Skeletal muscle cell (primary cell): ENCODE data around the gene ITGB7.
"Not testable (repeated sequence)": the region's sequence is repeated elsewhere in the genome, so short reads cannot be mapped to it uniquely, and the experiment has no call there.

Source experiments
- DNase-seq: peaks from one replicate; pipeline ENCODE4 v3.0.0-alpha.2; 2010; ENCODE audit warnings: low read depth
- H3K4me3 ChIP-seq: 2 replicates; pipeline ENCODE4 v1.5.1; 2011; ENCODE audit warnings: low read depth, mild to moderate bottlenecking, control low read depth, low read length, moderate library complexity

The ITGB7 gene

DNA sequence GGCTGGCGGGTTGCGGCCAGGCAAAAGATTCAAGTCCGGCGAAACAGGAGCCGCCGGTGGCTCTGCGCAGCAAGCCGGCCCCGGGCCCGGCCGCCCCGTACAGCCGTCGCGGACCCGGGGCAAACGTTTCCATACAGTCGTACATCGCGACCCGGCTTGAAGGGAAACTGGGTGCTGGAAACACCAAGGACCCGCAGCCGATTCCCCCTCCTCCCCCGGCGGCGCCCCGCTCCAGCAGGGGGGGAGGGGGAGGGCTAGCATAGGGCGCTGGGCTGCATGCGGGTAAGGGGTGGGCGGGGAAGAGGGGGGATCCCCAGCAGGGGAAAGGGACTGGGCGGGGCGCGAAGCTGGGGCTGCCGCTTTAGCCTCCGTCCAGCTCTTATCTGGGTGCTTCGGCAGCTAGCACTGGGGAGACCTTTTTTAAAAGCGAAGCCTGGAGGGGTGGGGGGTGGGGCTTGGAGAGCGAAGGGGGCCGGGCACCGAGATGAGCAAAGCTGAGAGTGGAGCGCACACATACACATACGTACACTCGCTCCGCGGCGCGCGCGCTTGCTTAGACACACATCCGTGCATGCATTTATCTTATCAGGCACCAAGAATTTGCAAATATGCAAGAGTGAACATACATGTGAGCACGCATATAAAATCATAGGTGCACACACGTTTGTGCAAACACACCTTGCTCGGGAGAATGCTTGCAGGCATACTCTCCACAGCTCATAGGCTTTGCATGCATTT, 13.1 kb upstream of the ITGB7 start:
- H3K4me3 ChIP-seq = peak overlapping the region; percentile 80
- peak; percentile 59 for DNase-seq

DNA sequence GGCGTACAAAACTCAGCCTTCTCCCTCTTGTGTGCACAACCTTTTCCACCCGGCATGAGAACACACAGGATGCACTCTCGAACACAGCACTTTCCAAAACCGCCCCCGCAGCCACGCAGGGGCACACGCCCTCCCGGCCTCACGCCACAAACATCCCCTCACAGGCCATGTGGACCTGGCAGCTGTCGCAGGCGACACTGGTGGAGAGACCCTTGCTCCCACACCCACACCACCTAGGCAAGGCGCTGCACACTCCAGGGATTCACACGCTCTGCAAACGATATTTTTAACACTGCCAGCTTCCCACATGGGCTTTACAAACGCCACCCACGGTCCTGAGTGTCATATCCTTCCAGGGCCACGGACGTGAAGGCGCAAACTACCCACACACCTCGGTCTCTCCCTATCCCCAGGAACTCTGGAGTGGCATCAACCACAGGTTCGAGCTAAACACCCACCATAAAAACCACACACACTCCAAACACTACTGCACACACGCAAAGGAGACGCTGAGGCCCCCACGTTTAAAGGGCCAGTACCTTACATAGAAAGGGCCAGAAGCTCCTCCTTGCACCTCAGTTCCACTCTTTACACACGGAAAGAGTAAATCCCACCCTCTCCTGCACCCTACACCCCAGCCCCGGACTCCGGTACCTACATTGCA, 12.4 kb upstream of the ITGB7 start:
- H3K4me3 ChIP-seq = peak overlapping the region; percentile 80
- no peak for DNase-seq

DNA sequence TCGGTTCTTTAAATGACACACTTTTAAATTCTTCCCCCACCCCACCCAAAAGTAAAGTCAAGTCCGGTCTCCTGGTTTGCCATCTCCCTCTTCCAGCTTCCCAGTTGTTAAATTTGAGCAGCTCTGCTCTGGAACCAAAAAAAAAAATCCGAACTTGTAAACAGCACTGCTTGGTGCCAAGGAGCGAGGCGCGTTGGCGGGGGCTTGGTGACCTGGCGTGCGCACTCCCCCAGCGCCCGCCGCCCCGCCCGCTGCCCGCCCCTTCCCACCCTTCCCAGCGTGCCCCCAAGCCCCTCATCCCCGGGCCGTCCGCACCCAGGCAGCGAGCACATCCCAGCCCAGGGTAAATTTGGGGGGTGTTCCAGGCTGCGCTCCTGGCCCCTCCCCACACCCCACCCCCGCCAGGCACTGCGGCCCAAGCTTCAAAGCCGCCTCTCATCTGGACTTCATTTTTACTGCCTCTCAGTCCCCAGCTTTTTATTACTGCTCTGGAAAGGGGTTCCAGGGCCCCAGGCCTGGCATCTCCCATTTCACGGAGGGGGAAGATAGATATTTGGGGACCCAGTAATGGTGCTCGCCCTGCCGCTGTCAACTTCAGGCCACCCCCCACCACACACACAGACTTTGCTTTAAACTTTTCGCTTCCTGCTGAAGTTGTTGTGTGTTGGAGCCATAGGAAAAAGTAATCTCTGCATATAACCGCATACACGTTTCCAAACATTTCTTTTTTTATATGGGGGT, 11.7 kb upstream of the ITGB7 start:
- no peak for DNase-seq
- peak overlapping the region; percentile 80 for H3K4me3 ChIP-seq

DNA sequence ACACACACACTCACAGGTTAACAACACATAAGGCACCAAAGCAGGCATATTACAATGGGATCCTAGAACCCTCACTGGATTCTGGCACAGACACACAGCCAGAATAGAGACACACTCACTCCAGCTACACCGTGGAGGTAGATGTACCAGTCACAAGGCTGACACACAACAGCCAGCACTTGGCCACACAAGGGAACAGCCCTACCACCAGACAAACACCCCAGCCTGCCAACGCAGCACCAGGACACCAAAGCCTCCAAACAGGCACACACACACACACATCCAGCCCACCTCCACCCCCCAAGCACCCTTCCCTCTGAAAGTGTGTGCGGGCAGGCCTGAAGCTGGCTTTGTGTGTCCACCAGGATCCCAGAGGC, 10.9 kb upstream of the ITGB7 start:
- H3K4me3 ChIP-seq = peak overlapping the region; percentile 80
- DNase-seq = no peak

DNA sequence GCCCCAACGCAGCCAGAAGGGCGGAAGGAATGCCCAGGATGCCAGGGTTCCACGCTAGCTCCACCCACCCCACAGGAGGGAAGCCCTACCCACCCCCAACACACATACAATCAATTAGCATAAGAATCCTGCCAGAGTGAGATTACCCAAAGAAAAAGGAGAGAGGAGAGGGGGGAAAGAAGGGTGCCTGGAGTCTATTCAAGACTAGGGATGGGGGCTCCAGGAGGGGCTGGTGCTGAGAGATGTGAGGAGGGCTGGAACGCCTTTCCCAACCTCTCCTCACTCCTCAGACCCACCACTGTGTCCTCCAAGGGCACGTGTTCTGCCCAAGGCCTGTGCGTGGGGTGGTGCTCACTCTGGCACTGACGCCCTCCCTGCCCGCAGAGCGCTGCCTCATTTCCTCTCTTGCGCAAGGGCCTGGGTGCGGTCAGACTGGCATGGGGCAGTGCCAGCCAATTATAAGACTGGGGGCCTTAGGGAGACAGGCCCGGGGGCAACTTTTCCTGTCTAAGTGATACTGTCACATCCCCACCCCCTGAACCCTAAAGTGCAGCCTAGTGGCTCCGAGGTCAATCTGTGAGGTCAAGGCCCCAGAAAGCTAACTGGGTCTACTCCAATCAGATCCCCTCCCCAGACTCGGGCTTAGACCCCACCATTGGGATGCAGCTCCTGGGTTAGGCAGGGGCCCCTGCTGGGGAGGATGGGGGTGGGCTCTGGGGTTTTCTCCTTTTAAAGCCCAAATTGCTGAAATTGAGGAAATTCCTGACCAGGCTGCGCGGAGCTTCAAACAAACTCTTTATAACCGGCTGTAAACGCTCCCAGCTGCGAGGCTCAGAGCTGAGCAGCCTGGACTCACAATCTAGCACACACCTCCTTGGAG, 10.2 kb upstream of the ITGB7 start:
- no peak for DNase-seq
- H3K4me3 ChIP-seq = peak overlapping the region; percentile 80

GRCh38 chr12:53215497-53215896, 8.4 kb upstream of the ITGB7 start:
- no peak overlapping the region for H3K4me3 ChIP-seq
- no peak for DNase-seq

DNA sequence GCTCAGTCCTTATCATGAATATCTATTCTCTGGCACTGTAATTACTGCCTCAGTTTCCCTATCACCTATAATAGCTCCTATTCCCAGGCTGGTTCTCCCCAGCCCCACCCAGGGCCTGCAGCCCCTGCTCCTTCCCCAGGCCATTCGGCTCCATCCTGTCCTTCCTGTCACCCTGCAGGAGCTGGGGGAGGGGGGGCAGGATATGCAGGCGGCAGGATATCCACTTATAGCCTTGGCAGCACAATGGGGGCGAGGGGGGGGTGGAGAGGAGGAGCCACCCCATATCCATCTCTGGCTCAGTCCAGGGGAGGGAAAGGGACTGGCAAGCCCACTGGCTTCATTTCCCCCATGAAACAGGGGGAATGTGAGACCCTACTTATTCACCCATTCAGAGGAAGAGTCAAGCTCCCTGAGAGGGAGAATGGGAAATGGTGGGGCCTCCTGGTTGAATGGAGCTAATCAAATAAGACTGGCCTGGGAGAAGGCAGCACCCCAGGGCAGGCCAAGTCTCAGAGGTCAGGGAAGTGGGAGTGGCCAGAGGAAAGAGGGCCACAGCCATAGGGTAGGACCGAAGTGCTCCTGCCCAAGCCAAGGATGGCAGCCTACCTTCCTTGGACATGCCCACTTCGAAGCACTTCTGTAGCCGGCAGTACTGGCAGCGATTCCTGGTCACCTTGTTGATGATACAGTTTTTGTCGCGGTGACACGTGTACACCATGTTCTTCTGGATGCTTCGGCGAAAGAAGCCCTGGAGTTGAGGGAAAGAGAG, 7.8 kb upstream of the ITGB7 start:
- DNase-seq = no peak
- H3K4me3 ChIP-seq = no peak overlapping the region

DNA sequence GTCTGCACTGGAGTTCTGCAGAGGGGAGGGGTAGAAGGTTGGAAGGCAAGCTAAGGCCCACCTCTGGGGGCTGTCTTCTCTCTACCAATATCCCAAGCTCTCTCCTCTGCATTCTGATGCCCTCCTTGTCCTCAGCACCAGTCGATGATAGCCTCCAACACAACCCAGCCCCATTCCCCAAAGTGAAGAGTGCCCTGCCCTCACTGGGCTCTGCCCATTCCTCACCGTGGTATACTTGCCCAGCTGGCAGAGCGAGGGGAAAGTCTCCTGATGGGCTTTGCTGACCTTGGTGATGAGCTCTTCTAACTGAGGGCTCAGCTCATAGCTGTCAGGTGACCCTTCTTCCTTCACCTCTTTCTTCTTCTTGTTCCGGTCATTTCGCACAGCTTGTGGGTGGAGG, 7.2 kb upstream of the ITGB7 start:
- DNase-seq = no peak

GRCh38 chr12:53213348-53213747, 6.3 kb upstream of the ITGB7 start:
- no peak overlapping the region for H3K4me3 ChIP-seq
- no peak for DNase-seq

More for the DNA sequence above, 7.2 kb upstream of the ITGB7 start:
- H3K4me3 ChIP-seq = no peak overlapping the region

DNA sequence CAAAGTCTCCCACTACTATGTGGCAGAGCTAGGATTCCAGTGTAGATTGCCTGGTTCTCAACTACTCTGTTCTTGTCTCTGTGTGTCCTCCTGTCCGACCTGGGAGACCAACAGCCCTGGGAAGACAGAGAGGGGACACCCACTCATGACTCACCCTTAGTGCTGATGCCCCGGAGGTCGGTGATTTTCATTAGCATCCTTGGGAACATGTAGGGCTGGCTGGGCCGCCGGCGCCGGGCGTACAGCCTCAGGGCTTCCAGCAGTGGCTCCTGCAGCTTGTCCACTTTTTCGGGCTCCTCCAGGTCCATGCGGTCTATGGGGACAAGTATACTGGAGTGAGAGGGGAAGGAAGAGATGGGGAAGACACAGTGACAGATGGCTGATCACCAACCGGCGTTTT, 5.9 kb upstream of the ITGB7 start:
- no peak overlapping the region for H3K4me3 ChIP-seq
- DNase-seq = no peak

- no peak overlapping the region for H3K4me3 ChIP-seq
- no peak for DNase-seq
Measured at GRCh38 chr12:53211476-53212381, 4.7 kb upstream of the ITGB7 start.

GRCh38 chr12:53210843-53211242, 3.8 kb upstream of the ITGB7 start:
- H3K4me3 ChIP-seq = no peak overlapping the region
- no peak for DNase-seq

DNA sequence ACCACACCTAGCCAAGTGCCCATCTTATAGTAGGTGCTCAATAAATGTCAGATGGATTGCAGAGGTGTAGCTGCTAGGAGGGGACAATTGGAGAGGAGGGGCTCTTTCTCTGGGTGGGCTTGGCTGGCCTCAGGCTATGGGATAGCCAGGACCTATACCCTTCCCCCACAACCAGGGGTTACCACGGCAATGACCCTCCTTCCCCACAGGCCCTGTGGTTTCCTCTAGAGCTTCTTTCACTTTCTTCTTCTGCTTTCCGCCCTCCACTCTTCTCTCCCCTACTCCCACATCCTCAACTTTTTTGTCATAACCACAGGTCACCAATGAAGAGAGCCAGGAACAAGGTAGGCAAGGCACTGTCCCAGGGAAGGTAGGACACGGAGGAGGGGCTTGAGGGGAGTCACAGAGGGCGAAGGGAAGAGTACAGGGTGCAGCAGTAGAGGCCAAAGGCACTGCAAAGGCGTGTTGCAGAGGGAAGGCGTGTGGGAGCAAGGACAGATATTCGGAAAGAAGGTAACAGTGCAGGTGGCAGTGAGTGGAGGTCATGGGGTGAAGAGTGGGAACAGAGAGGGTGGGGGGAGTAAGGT, 1.9 kb upstream of the ITGB7 start:
- no peak for DNase-seq
- no peak overlapping the region for H3K4me3 ChIP-seq

- no peak overlapping the region for H3K4me3 ChIP-seq
- DNase-seq = no peak
Measured at GRCh38 chr12:53208435-53208834, 1.4 kb upstream of the ITGB7 start.

GRCh38 chr12:53205747-53206419, 1.2 kb downstream of the ITGB7 start:
- no peak overlapping the region for H3K4me3 ChIP-seq
- peak; percentile 75 for DNase-seq

DNA sequence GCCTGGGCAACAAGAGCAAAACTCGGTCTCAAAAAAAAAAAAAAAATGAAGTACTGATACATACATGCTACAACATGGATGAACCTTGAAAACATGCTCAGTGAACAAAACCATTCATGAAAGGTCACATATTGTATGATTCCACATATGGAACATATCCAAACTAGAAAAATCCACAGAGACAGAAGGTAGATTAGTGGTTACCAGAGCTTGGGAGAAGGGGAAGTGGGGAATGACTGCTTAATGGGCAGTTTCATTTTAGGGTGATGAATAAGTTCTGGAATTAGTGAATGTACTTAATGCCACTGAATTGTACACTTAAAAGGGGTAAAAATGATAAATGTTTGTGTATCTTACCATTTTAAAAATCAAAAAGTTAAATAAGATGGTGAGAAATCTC, 2.7 kb downstream of the ITGB7 start:
- no peak for DNase-seq
- H3K4me3 ChIP-seq = no peak overlapping the region

DNA sequence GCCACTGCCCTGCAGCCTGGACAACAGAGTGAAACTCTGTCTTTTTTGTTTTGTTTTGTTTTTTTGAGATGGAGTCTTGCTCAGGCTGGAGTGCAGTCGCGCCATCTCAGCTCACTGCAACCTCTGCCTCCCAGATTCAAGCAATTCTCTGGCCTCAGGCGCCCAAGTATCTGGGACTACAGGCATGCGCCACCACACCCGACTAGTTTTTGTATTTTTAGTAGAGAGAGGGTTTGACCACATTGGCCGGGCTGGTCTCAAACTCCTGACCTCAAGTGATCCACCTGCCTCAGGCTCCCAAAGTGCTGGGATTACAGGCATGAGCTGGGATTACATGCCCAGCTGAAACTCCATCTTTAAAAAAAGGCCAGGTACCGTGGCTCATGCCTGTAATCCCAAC, 4.7 kb downstream of the ITGB7 start:
- not testable (repeated sequence) for H3K4me3 ChIP-seq, DNase-seq
